ENCODE measurements around the gene STX2. TPM values are rescaled to one million over a fixed set of nuclear protein-coding genes. Genes with fewer than 3 reads are reported as not detected.

STX2 gene
- polyA plus RNA-seq, 2 of the 4 experiments (the other 2 are of a cell fraction) = 26.8 to 51.3 TPM

- ATAC-seq = no peak
- WGBS (ENCODE audit: missing lambda C conversion rate) = 92% methylated on average over 8 of the region's 8 CpGs
- no peak overlapping the region for H3K4me3 ChIP-seq
- FAIRE-seq = no peak
- TF ChIP-seq RCOR1 (IDR thresholded peaks at IDR 0.05; ENCODE audit: low read depth, low read length) (no peak), POLR2AphosphoS2 (conservative IDR thresholded peaks at IDR 0.05; ENCODE audit: low read length) (no peak), MYC (IDR thresholded peaks at IDR 0.05; ENCODE audit: borderline replicate concordance, low read length) (no peak), ESRRA (IDR thresholded peaks at IDR 0.05; ENCODE audit: borderline replicate concordance, low read length) (no peak), ZFP36 (IDR thresholded peaks at IDR 0.05; ENCODE audit: borderline replicate concordance, partially characterized antibody) (no peak), MAZ (IDR thresholded peaks at IDR 0.05; ENCODE audit: borderline replicate concordance, low read depth, low read length) (no peak)
- peaks cover 39% of the 10 kb centered on the region for H3K4me1 ChIP-seq
- no peaks in the 10 kb centered on the region for H3K9me3 ChIP-seq
- no peak for DNase-seq (ENCODE audit: low read depth in 1 of 2, low spot score in 1 of 2)
- CTCF ChIA-PET = interaction anchor here (1.4 to 2.8 kb wide), 2 partner anchors 9 to 11 kb away, joined by 3 to 8 read pairs; no protein-coding TSS in a partner anchor
- H3K27ac ChIP-seq = no peak overlapping the region
- H3K4me2 ChIP-seq = no peak overlapping the region
- POLR2A ChIA-PET = no interaction called here
These were observed 10.2 kb downstream of the STX2 start for GRCh38 chr12:130828895-130829294.

- FAIRE-seq = no peak
- Histone ChIP-seq H3K27ac (no peak overlapping the region), H3K4me1 (peaks cover 25% of the 10 kb centered on the region), H3K9me3 (no peaks in the 10 kb centered on the region), H3K4me3 (no peak overlapping the region), H3K4me2 (no peak overlapping the region)
- 93% methylated on average over 3 of the region's 3 CpGs for WGBS (ENCODE audit: missing lambda C conversion rate)
- TF ChIP-seq BCL3 (IDR thresholded peaks at IDR 0.05) (no peak), MAFK (IDR thresholded peaks at IDR 0.05; ENCODE audit: partially characterized antibody) (peak; percentile 80)
- no peak for DNase-seq (ENCODE audit: low read depth in 1 of 2, low spot score in 1 of 2)
- ATAC-seq = no peak
- ChIA-PET POLR2A (no interaction called here), CTCF (interaction anchor here (1.0 to 5.6 kb wide), 4 partner anchors 7 to 58 kb away, joined by 3 to 40 read pairs (median 4); no protein-coding TSS in a partner anchor)
These were observed 11.6 kb downstream of the STX2 start for GRCh38 chr12:130827432-130827831.

- TF ChIP-seq HOXB5 (CRISPR knock-in tag; IDR thresholded peaks at IDR 0.05) (0 out of 2 replicates have a peak, but pooled peaks have one; percentile 18), ATOH8 (CRISPR knock-in tag; IDR thresholded peaks at IDR 0.05; ENCODE audit: low read depth) (no peak), MAX (IDR thresholded peaks at IDR 0.05) (peak; percentile 97), RAD21 (conservative IDR thresholded peaks at IDR 0.05 in 1 of 2, IDR thresholded peaks at IDR 0.05 in 1 of 2) (peak; percentile 44 to 53; a peak in 4 of 5 replicates), MAFK (IDR thresholded peaks at IDR 0.05; ENCODE audit: partially characterized antibody) (peak; percentile 6), E2F6 (IDR thresholded peaks at IDR 0.05; ENCODE audit: borderline replicate concordance, low read depth) (peak; percentile 89), PBX3 (IDR thresholded peaks at IDR 0.05) (no peak), CTCF (IDR thresholded peaks at IDR 0.05) (peak; percentile 49), MYC (IDR thresholded peaks at IDR 0.05; ENCODE audit: borderline replicate concordance, low read length) (peak; percentile 82; the same call in 1 of the 2 replicates), SMC3 (IDR thresholded peaks at IDR 0.05) (peak; percentile 18; the same call in 1 of the 3 replicates), USF2 (IDR thresholded peaks at IDR 0.05) (0 out of 2 replicates have a peak, but pooled peaks have one; percentile 39), ELK1 (IDR thresholded peaks at IDR 0.05; ENCODE audit: low read depth, low read length) (no peak), FOXS1 (CRISPR knock-in tag; IDR thresholded peaks at IDR 0.05) (peak; percentile 25; the same call in 1 of the 2 replicates)
- POLR2A ChIA-PET = no interaction called here
- no peak for FAIRE-seq
These were observed 12.8 kb downstream of the STX2 start for GRCh38 chr12:130826151-130826801.

More at GRCh38 chr12:130826151-130826801, 12.8 kb downstream of the STX2 start:
- CTCF ChIA-PET = interaction anchor here (0.7 to 5.6 kb wide), 7 partner anchors 9 to 194 kb away, joined by 3 to 40 read pairs (median 5); no protein-coding TSS in a partner anchor
- H3K4me1 ChIP-seq = peaks cover 13% of the 10 kb centered on the region
- H3K4me2 ChIP-seq = no peak overlapping the region
- no peak overlapping the region for H3K4me3 ChIP-seq
- ATAC-seq (peak; percentile 89 to 96), DNase-seq (ENCODE audit: low read depth in 1 of 2, low spot score in 1 of 2) (peak; percentile 53 to 76)
- WGBS (ENCODE audit: missing lambda C conversion rate) = 74% methylated on average over 21 of the region's 21 CpGs
- no peaks in the 10 kb centered on the region for H3K9me3 ChIP-seq
- H3K27ac ChIP-seq = peak overlapping the region in 1 of 2 experiments; percentile 13; a peak in 1 of 6 replicates

All from A549 (cell line).